HCT116 (cell line): ENCODE measurements around the gene SAT1. TPM values are rescaled to one million over a fixed set of nuclear protein-coding genes. Genes with fewer than 3 reads are reported as not detected.

ENCODE experiments used
- ATAC-seq: fragments of 200-7000 bp; cut with Tn5 transposase; 2 replicates; pipeline ENCODE4 v1.9.1; 2020; ENCODE audit warnings: mild to moderate bottlenecking, moderate library complexity
- BruUV-seq: library from RNA; stranded (reverse); fragments of 400-500 nt; replicated peaks from 2 replicates; lab custom pipeline; 2021; lab: Mats Ljungman, UMichigan
- CTCF ChIA-PET: fragments of 300-600 bp; sonication (Branson Sonifier 250); formaldehyde crosslinking; loops from one replicate; lab custom pipeline; 2021; ENCODE audit warnings: antibody characterized with exemption; lab: Charles Lee
- POLR2A ChIA-PET: fragments of 300-600, 350-600 bp; sonication (Branson Sonifier 250); formaldehyde crosslinking; loops from one replicate; lab custom pipeline; 2021; ENCODE audit warnings: antibody characterized with exemption; lab: Charles Lee
- RAD21 ChIA-PET, 2 experiments: fragments of 300-600 bp; sonication (Branson Sonifier 250); formaldehyde crosslinking; loops; one replicate each; lab custom pipeline; 2023; ENCODE audit warnings: low total read pairs in 2 of 2; ENCODE audit not compliant: uncharacterized antibody in 2 of 2, unreplicated experiment in 2 of 2, low non-redundant PET in 1 of 2; lab: Charles Lee
- DNase-seq: peaks from one replicate; pipeline ENCODE4 v3.0.0-alpha.2; 2010; ENCODE audit warnings: low read depth, low spot score
- H2AFZ ChIP-seq: fragments of 200-600 bp; shearing (Covaris generic), sonication (generic); 2 replicates; pipeline ENCODE4 v1.6.1; 2017; ENCODE audit warnings: low read depth, mixed run types, mixed read lengths, antibody characterized with exemption, low read length; ENCODE audit not compliant: poor library complexity, severe bottlenecking
- H3K27ac ChIP-seq: 2 replicates; pipeline ENCODE4 v1.5.1; 2012; ENCODE audit warnings: low read depth, low read length
- H3K27me3 ChIP-seq: fragments of 200-600 bp; sonication (generic); 2 replicates; pipeline ENCODE4 v1.6.1; 2016; ENCODE audit warnings: mixed run types, low read length, mixed read lengths; ENCODE audit not compliant: insufficient read depth
- H3K36me3 ChIP-seq, 2 experiments: fragments of 200-500 bp in 1 of 2; fragments of 200-600 bp in 1 of 2; sonication (Bioruptor generic) in 1 of 2; sonication (generic) in 1 of 2; 2 replicates each; pipeline versions ENCODE4 v1.5.1 to v1.6.1; 2014 to 2016; ENCODE audit warnings: low read length in 2 of 2, inconsistent platforms in 1 of 2, mixed read lengths in 1 of 2, mixed run types in 1 of 2; ENCODE audit not compliant: insufficient read depth in 2 of 2, control insufficient read depth in 1 of 2
- H3K4me1 ChIP-seq, 2 experiments: fragments of 200-600 bp in 1 of 2; sonication (generic) in 1 of 2; 2 replicates each; pipeline versions ENCODE4 v1.5.1 to v1.6.1; 2012 to 2017; ENCODE audit warnings: low read length in 2 of 2, inconsistent platforms in 1 of 2, mild to moderate bottlenecking in 1 of 2, mixed read lengths in 1 of 2, mixed run types in 1 of 2, moderate library complexity in 1 of 2; ENCODE audit not compliant: insufficient read depth in 2 of 2, control insufficient read depth in 1 of 2
- H3K4me2 ChIP-seq: fragments of 200-600 bp; sonication (generic); 2 replicates; pipeline ENCODE4 v1.6.1; 2017; ENCODE audit warnings: mixed run types, low read length, mixed read lengths
- H3K4me3 ChIP-seq, 2 experiments: fragments of 200-600 bp in 1 of 2; sonication (generic) in 1 of 2; replicated peaks in 1 of 2; 2 replicates each; pipeline ENCODE4 v1.5.1; 2011 to 2016; ENCODE audit warnings: low read length in 2 of 2, control low read depth in 1 of 2, low read depth in 1 of 2, mild to moderate bottlenecking in 1 of 2, mixed read lengths in 1 of 2, mixed run types in 1 of 2
- H3K79me2 ChIP-seq: fragments of 200-600 bp; sonication (generic); 2 replicates; pipeline ENCODE4 v1.6.1; 2017; ENCODE audit warnings: mild to moderate bottlenecking, mixed run types, low read length, moderate library complexity, mixed read lengths; ENCODE audit not compliant: insufficient read depth
- H3K9ac ChIP-seq: fragments of 200-600 bp; sonication (generic); 2 replicates; pipeline ENCODE4 v1.6.1; 2016; ENCODE audit warnings: low read length, mixed read lengths
- H3K9me2 ChIP-seq: fragments of 200-600 bp; sonication (generic), shearing (Covaris generic); 2 replicates; pipeline ENCODE4 v1.6.1; 2017; ENCODE audit warnings: mixed run types, mild to moderate bottlenecking, moderate library complexity; ENCODE audit not compliant: insufficient read depth
- H3K9me3 ChIP-seq, 2 experiments: fragments of 200-500 bp in 1 of 2; fragments of 200-600 bp in 1 of 2; sonication (Bioruptor generic) in 1 of 2; sonication (generic) in 1 of 2; 2 replicates each; pipeline ENCODE4 v1.6.1; 2014 to 2017; ENCODE audit warnings: low read length in 2 of 2, mixed read lengths in 2 of 2, inconsistent platforms in 1 of 2, low read depth in 1 of 2, mild to moderate bottlenecking in 1 of 2, mixed run types in 1 of 2, moderate library complexity in 1 of 2; ENCODE audit not compliant: control insufficient read depth in 1 of 2, insufficient read depth in 1 of 2
- H4K20me1 ChIP-seq: fragments of 200-600 bp; sonication (generic), shearing (Covaris generic); 2 replicates; pipeline ENCODE4 v1.6.1; 2017; ENCODE audit warnings: mixed run types, mild to moderate bottlenecking, moderate library complexity; ENCODE audit not compliant: insufficient read depth
- CBX3 ChIP-seq: IDR thresholded peaks from 2 replicates; pipeline ENCODE4 v1.6.1; 2012; ENCODE audit warnings: low read depth
- FOSL1 ChIP-seq: IDR thresholded peaks from 2 replicates; pipeline ENCODE4 v1.6.1; 2012; ENCODE audit warnings: low read depth
- POLR2AphosphoS5 ChIP-seq: IDR thresholded peaks from 2 replicates; pipeline ENCODE4 v1.6.1; 2011; ENCODE audit warnings: mild to moderate bottlenecking, low read depth, low read length, moderate library complexity
- REST ChIP-seq: IDR thresholded peaks from 2 replicates; pipeline ENCODE4 v1.6.1; 2012; ENCODE audit warnings: low read depth
- SP1 ChIP-seq: IDR thresholded peaks from 2 replicates; pipeline ENCODE4 v1.6.1; 2012; ENCODE audit warnings: low read depth
- TCF7L2 ChIP-seq: IDR thresholded peaks from 2 replicates; pipeline ENCODE4 v1.7.0; 2011; ENCODE audit warnings: borderline replicate concordance, inconsistent platforms; ENCODE audit not compliant: insufficient read depth, insufficient read length; ENCODE audit errors: extremely low read depth
- ZBTB33 ChIP-seq: IDR thresholded peaks from 2 replicates; pipeline ENCODE4 v1.6.1; 2011; ENCODE audit warnings: mild to moderate bottlenecking, low read length, moderate library complexity; ENCODE audit not compliant: insufficient replicate concordance; ENCODE audit errors: extremely low read depth
- intact Hi-C: fragments of 100-400 bp; cut with micrococcal nuclease; formaldehyde crosslinking; loops from 2 replicates; pipeline ENCODE4 v1.10.0; 2022
- total RNA-seq: library from RNA; stranded (reverse); gene quantifications from one replicate; pipeline ENCODE4 v1.2.1, GENCODE V29; 2021; ENCODE audit not compliant: unreplicated experiment
- TF ChIP-seq, protein P1 (sequence below): IDR thresholded peaks from 2 replicates; pipeline ENCODE4 v1.6.1; 2012

SAT1 gene
- total RNA-seq, 1 experiment from 2014 or later = 821 TPM

GRCh38 chrX:23804578-23804977, 21.6 kb downstream of the SAT1 start:
- Histone ChIP-seq H3K4me1 (peaks cover 43 to 50% of the 10 kb centered on the region in 2 experiments), H2AFZ (no peak overlapping the region), H3K27ac (peak overlapping the region; percentile 61), H3K79me2 (no peaks in the 10 kb centered on the region), H3K9me2 (no peaks in the 10 kb centered on the region), H3K36me3 (no peaks in the 10 kb centered on the region), H3K27me3 (no peaks in the 10 kb centered on the region), H4K20me1 (no peaks in the 10 kb centered on the region), H3K9me3 (no peaks in the 10 kb centered on the region), H3K4me2 (peak overlapping the region; percentile 56), H3K9ac (peak overlapping the region; percentile 10), H3K4me3 (no peak overlapping the region)
- intact Hi-C loops = no loop called here
- DNase-seq (no peak), ATAC-seq (no peak)
- TF ChIP-seq CBX3 = no peak
- TF ChIP-seq FOSL1 = no peak
- no peak for TF ChIP-seq TCF7L2
- TF ChIP-seq, protein P1, sequence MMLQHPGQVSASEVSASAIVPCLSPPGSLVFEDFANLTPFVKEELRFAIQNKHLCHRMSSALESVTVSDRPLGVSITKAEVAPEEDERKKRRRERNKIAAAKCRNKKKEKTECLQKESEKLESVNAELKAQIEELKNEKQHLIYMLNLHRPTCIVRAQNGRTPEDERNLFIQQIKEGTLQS = no peak
- no peak for TF ChIP-seq SP1
- no peak for TF ChIP-seq POLR2AphosphoS5
- no peak for TF ChIP-seq REST
- TF ChIP-seq ZBTB33 = no peak
- RAD21 ChIA-PET = no interaction called here
- BruUV-seq = no TSS peak
- CTCF ChIA-PET = interaction anchor here (1.1 kb wide), 1 partner anchor 97 kb away, joined by 3 read pairs; no protein-coding TSS in a partner anchor
- POLR2A ChIA-PET = interaction anchor here (1.3 kb wide), 1 partner anchor 21 kb away, joined by 4 read pairs; the partner anchor contains the start of gene SAT1
